ENCODE measurements around the gene CACFD1.
A peak's percentile ranks its signal among the peaks of the same experiment; 100 is the strongest.

Gene CACFD1

GRCh38 chr9:133459476-133460404, at the start of gene CACFD1:
Gene CACFD1 (plus strand): TSS chr9:133459978. CDS start chr9:133460067, 89 bp downstream.
- DNase-seq (peak; percentile 94), ATAC-seq (peak; percentile 86)

- ATAC-seq (no peak), DNase-seq (no peak)
Observed at GRCh38 chr9:133415170-133415569, 44.6 kb upstream of the CACFD1 start.

GRCh38 chr9:133417541-133418461, 42.0 kb upstream of the CACFD1 start, which contains the start of gene REXO4:
Gene REXO4 (minus strand): TSS chr9:133418010. CDS start chr9:133417844, 166 bp downstream.
- DNase-seq: peak; percentile 89
- ATAC-seq: peak; percentile 88

- ATAC-seq (no peak), DNase-seq (no peak)
Observed at GRCh38 chr9:133419005-133419404, 40.8 kb upstream of the CACFD1 start.

GRCh38 chr9:133420392-133420827, 39.4 kb upstream of the CACFD1 start:
- ATAC-seq (no peak), DNase-seq (no peak)

- DNase-seq (peak; percentile 71), ATAC-seq (peak; percentile 68)
Observed at GRCh38 chr9:133421615-133422542, 37.9 kb upstream of the CACFD1 start, which contains the start of gene ADAMTS13. Gene ADAMTS13 (plus strand): TSS chr9:133422367. CDS start chr9:133422444, 77 bp downstream.

- ATAC-seq (no peak), DNase-seq (no peak)
Observed at GRCh38 chr9:133423216-133423615, 36.6 kb upstream of the CACFD1 start.

GRCh38 chr9:133424187-133424586, 35.6 kb upstream of the CACFD1 start:
- no peak for ATAC-seq
- no peak for DNase-seq

- ATAC-seq: no peak
- DNase-seq: no peak
Observed at GRCh38 chr9:133425049-133425632, 34.6 kb upstream of the CACFD1 start.

- ATAC-seq (no peak), DNase-seq (no peak)
Observed at GRCh38 chr9:133426011-133426410, 33.8 kb upstream of the CACFD1 start.

GRCh38 chr9:133427658-133428348, 32.0 kb upstream of the CACFD1 start:
- no peak for ATAC-seq
- DNase-seq: no peak

- no peak for ATAC-seq
- DNase-seq: no peak
Observed at GRCh38 chr9:133428617-133429101, 31.1 kb upstream of the CACFD1 start.

- DNase-seq (no peak), ATAC-seq (no peak)
Observed at GRCh38 chr9:133429214-133429613, 30.6 kb upstream of the CACFD1 start.

GRCh38 chr9:133429641-133430161, 30.1 kb upstream of the CACFD1 start:
- DNase-seq (peak; percentile 46), ATAC-seq (no peak)

GRCh38 chr9:133430244-133430643, 29.5 kb upstream of the CACFD1 start:
- DNase-seq (no peak), ATAC-seq (no peak)

GRCh38 chr9:133433351-133433843, 26.4 kb upstream of the CACFD1 start:
- ATAC-seq (no peak), DNase-seq (no peak)

GRCh38 chr9:133436681-133437080, 23.1 kb upstream of the CACFD1 start:
- ATAC-seq (no peak), DNase-seq (no peak)

- DNase-seq: no peak
- no peak for ATAC-seq
Observed at GRCh38 chr9:133437753-133438531, 21.8 kb upstream of the CACFD1 start.

- ATAC-seq: peak; percentile 50
- DNase-seq: no peak
Observed at GRCh38 chr9:133439337-133439736, 20.4 kb upstream of the CACFD1 start.
